ENCODE results near the gene ZFYVE28.

ZFYVE28 gene

DNA sequence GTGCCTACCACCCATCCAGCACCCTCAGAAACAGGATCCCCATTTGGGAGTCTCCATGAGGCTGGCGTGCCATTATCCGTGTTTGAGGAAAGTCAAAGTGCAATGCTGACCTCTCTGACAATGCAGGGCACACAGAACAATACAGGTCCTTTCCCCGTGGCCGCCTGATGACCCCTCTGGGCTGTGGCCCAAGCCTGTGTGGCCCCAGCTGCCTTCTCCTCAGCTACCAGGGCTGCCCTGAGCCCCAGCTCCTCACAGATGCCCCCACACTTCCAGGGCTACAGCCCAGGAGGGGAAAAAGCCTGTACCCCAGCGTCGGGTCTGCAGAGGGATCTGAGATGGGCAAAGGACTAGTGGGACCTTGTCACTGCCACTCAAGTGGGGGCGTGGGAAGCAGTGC is 15.5 kb downstream of the ZFYVE28 start:
- Histone ChIP-seq H3K18ac (ENCODE audit: low read length) (no peak overlapping the region), H2AK5ac (ENCODE audit: low read length) (peak overlapping the region; percentile 12), H3K56ac (ENCODE audit: low read length) (peak overlapping the region; percentile 61), H3K79me1 (ENCODE audit: low read length) (no peaks in the 10 kb centered on the region), H3K4me2 (ENCODE audit: low read length) (no peak overlapping the region), H2BK5ac (ENCODE audit: low read length) (no peak overlapping the region), H2BK120ac (ENCODE audit: low read depth, low read length) (no peak overlapping the region), H3K79me2 (ENCODE audit: control insufficient read depth, insufficient read depth, low read length) (no peaks in the 10 kb centered on the region), H3K23ac (ENCODE audit: low read length) (no peak overlapping the region), H4K5ac (ENCODE audit: low read length) (no peak overlapping the region), H3K9ac (ENCODE audit: low read length) (peak overlapping the region; percentile 20), H2BK15ac (replicated peaks; ENCODE audit: low read depth) (no peak overlapping the region), H3K27me3 (ENCODE audit: insufficient read depth, low read length, poor library complexity) (no peaks in the 10 kb centered on the region), H3K4ac (ENCODE audit: low read depth, low read length) (no peak overlapping the region), H4K8ac (ENCODE audit: low read depth, low read length) (no peak overlapping the region), H3K4me1 (ENCODE audit: control insufficient read depth, low read depth, low read length) (peaks cover 6% of the 10 kb centered on the region), H3K36me3 (ENCODE audit: control insufficient read depth, insufficient read depth, low read length) (no peaks in the 10 kb centered on the region), H3K4me3 (ENCODE audit: low read length) (no peak overlapping the region), H3K27ac (ENCODE audit: low read depth, low read length) (no peak overlapping the region)
- DNase-seq: no peak
- WGBS (ENCODE audit: extremely low coverage, insufficient coverage, low lambda C conversion rate): no CpG with 5 or more reads among the region's 7 CpGs

DNA sequence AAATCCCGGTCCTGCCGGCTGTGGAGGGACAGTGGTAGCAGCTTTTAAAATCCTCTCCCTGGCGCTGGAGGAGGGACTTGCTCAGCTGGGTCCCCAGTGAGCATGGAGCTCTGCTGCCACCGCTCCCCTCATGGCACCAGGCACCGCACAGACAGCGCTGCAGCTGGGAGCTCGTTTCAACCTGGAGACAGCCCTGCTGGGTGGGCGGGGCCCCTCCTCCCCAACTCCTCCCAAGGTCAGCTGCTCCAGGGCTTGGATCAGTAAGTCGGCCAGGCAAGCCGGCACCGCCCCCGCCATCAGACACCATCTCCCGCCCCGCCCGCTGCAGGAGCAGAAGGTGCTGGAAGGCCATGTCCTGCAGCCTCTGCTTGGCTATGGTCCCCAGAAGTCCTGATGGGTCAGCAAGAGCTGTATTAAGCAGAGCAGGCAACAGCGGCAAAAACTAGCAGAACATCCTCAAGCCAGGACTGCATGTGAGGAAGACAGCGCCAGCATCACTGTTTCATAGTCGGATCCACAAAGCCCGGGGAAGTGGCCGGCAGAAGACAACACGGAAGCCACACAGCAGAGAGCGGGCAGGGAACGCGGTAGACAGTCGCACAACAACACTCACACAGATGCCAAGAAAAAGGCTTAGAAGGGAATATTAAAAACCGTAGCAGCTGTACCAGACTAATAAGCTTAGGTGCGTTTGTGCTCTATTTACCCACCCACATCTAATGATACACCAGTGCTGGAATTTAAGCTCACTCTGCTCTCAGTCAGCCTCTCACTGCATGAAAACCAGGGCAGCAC is 16.2 kb downstream of the ZFYVE28 start:
- Histone ChIP-seq H3K56ac (ENCODE audit: low read length) (peak overlapping the region; percentile 69), H4K5ac (ENCODE audit: low read length) (no peak overlapping the region), H3K23ac (ENCODE audit: low read length) (no peak overlapping the region), H3K27me3 (ENCODE audit: insufficient read depth, low read length, poor library complexity) (no peaks in the 10 kb centered on the region), H3K4ac (ENCODE audit: low read depth, low read length) (no peak overlapping the region), H3K18ac (ENCODE audit: low read length) (no peak overlapping the region), H3K79me2 (ENCODE audit: control insufficient read depth, insufficient read depth, low read length) (no peaks in the 10 kb centered on the region), H3K9ac (ENCODE audit: low read length) (peak overlapping the region; percentile 56), H3K36me3 (ENCODE audit: control insufficient read depth, insufficient read depth, low read length) (no peaks in the 10 kb centered on the region), H2BK120ac (ENCODE audit: low read depth, low read length) (no peak overlapping the region), H3K79me1 (ENCODE audit: low read length) (no peaks in the 10 kb centered on the region), H3K4me1 (ENCODE audit: control insufficient read depth, low read depth, low read length) (peaks cover 6% of the 10 kb centered on the region), H2BK15ac (replicated peaks; ENCODE audit: low read depth) (no peak overlapping the region), H4K8ac (ENCODE audit: low read depth, low read length) (no peak overlapping the region), H3K4me3 (ENCODE audit: low read length) (no peak overlapping the region), H2AK5ac (ENCODE audit: low read length) (no peak overlapping the region), H2BK5ac (ENCODE audit: low read length) (no peak overlapping the region), H3K27ac (ENCODE audit: low read depth, low read length) (no peak overlapping the region), H3K4me2 (ENCODE audit: low read length) (peak overlapping the region; percentile 31)
- DNase-seq: peak; percentile 97
- no CpG with 5 or more reads among the region's 27 CpGs for WGBS (ENCODE audit: extremely low coverage, insufficient coverage, low lambda C conversion rate)

DNA sequence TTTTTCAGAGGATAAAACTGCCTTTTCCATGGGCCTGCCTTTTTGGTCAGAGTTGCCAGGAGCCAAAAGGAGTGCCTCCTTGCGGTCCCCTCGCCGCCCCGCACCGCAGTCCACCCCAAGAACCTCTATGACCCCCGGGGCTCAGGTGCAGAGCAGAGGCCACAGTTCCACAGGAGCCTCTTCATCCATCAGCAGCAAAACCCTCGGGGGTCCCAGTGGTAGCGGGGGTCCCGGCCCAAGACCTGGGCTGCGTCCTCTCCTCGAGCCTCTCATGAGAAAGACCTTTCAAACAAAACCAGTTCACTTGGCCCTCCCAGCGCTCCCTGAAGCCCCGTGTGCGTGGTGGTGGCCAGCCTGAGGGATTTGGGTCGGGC is 16.8 kb downstream of the ZFYVE28 start:
- no peaks in the 10 kb centered on the region for H3K79me2 ChIP-seq (ENCODE audit: control insufficient read depth, insufficient read depth, low read length)
- no peak overlapping the region for H2BK15ac ChIP-seq (replicated peaks; ENCODE audit: low read depth)
- H3K4me3 ChIP-seq (ENCODE audit: low read length): no peak overlapping the region
- H3K36me3 ChIP-seq (ENCODE audit: control insufficient read depth, insufficient read depth, low read length): no peaks in the 10 kb centered on the region
- H3K4me2 ChIP-seq (ENCODE audit: low read length): peak overlapping the region; percentile 31
- no peak overlapping the region for H2BK5ac ChIP-seq (ENCODE audit: low read length)
- no peak overlapping the region for H3K4ac ChIP-seq (ENCODE audit: low read depth, low read length)
- no peaks in the 10 kb centered on the region for H3K27me3 ChIP-seq (ENCODE audit: insufficient read depth, low read length, poor library complexity)
- no peak overlapping the region for H3K27ac ChIP-seq (ENCODE audit: low read depth, low read length)
- no peak overlapping the region for H4K5ac ChIP-seq (ENCODE audit: low read length)
- H3K23ac ChIP-seq (ENCODE audit: low read length): no peak overlapping the region
- no peak for DNase-seq
- H3K9ac ChIP-seq (ENCODE audit: low read length): peak overlapping the region; percentile 56
- H3K56ac ChIP-seq (ENCODE audit: low read length): peak overlapping the region; percentile 69
- H3K4me1 ChIP-seq (ENCODE audit: control insufficient read depth, low read depth, low read length): peaks cover 6% of the 10 kb centered on the region
- no peak overlapping the region for H2AK5ac ChIP-seq (ENCODE audit: low read length)
- no peak overlapping the region for H3K18ac ChIP-seq (ENCODE audit: low read length)
- no CpG with 5 or more reads among the region's 15 CpGs for WGBS (ENCODE audit: extremely low coverage, insufficient coverage, low lambda C conversion rate)
- no peak overlapping the region for H4K8ac ChIP-seq (ENCODE audit: low read depth, low read length)
- H3K79me1 ChIP-seq (ENCODE audit: low read length): no peaks in the 10 kb centered on the region
- no peak overlapping the region for H2BK120ac ChIP-seq (ENCODE audit: low read depth, low read length)

DNA sequence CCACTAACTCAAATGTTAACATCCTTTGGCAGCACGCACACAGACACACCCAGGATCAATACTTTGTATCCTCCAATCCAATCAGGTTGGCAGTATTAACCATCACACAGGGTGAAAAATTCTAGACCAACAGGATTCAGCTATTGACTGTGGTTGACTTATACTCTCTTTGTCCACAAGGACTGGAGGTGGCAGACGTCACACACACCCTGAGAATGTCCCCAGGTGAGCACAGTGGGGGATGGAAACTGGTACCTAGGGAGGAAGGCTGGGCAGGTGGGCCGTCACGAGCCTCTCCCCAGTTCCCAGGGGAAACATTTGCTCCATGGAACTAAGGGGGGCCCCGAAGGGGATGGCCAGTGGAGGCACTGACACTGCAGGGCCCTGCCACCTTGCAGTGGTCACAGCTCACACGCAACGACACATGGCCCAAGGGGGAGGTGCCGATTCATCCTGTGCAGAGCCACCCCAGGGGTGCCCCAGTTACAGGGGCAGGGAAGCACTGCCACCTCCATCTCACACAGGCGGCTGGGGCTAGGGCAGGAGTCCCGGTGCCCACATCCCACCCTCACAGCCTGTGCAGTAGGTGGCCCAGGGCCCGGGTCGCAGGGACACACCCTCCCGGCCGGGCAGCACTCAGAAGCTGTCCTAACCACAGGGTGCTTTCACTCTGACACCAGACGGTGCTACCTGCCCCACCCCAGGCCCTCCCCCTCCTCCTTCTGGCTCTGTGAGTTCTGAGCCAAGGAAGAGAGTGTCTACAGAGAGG is 17.4 kb downstream of the ZFYVE28 start:
- no peaks in the 10 kb centered on the region for H3K79me1 ChIP-seq (ENCODE audit: low read length)
- no CpG with 5 or more reads among the region's 15 CpGs for WGBS (ENCODE audit: extremely low coverage, insufficient coverage, low lambda C conversion rate)
- H3K27ac ChIP-seq (ENCODE audit: low read depth, low read length): no peak overlapping the region
- peaks cover 6% of the 10 kb centered on the region for H3K4me1 ChIP-seq (ENCODE audit: control insufficient read depth, low read depth, low read length)
- no peak overlapping the region for H2AK5ac ChIP-seq (ENCODE audit: low read length)
- H3K27me3 ChIP-seq (ENCODE audit: insufficient read depth, low read length, poor library complexity): no peaks in the 10 kb centered on the region
- no peak for DNase-seq
- no peaks in the 10 kb centered on the region for H3K36me3 ChIP-seq (ENCODE audit: control insufficient read depth, insufficient read depth, low read length)
- no peak overlapping the region for H3K9ac ChIP-seq (ENCODE audit: low read length)
- H4K8ac ChIP-seq (ENCODE audit: low read depth, low read length): no peak overlapping the region
- H3K18ac ChIP-seq (ENCODE audit: low read length): no peak overlapping the region
- no peak overlapping the region for H3K4me2 ChIP-seq (ENCODE audit: low read length)
- no peak overlapping the region for H3K23ac ChIP-seq (ENCODE audit: low read length)
- no peak overlapping the region for H2BK15ac ChIP-seq (replicated peaks; ENCODE audit: low read depth)
- no peak overlapping the region for H2BK120ac ChIP-seq (ENCODE audit: low read depth, low read length)
- no peak overlapping the region for H3K56ac ChIP-seq (ENCODE audit: low read length)
- no peak overlapping the region for H4K5ac ChIP-seq (ENCODE audit: low read length)
- H3K4ac ChIP-seq (ENCODE audit: low read depth, low read length): no peak overlapping the region
- H3K79me2 ChIP-seq (ENCODE audit: control insufficient read depth, insufficient read depth, low read length): no peaks in the 10 kb centered on the region
- no peak overlapping the region for H2BK5ac ChIP-seq (ENCODE audit: low read length)
- H3K4me3 ChIP-seq (ENCODE audit: low read length): no peak overlapping the region

DNA sequence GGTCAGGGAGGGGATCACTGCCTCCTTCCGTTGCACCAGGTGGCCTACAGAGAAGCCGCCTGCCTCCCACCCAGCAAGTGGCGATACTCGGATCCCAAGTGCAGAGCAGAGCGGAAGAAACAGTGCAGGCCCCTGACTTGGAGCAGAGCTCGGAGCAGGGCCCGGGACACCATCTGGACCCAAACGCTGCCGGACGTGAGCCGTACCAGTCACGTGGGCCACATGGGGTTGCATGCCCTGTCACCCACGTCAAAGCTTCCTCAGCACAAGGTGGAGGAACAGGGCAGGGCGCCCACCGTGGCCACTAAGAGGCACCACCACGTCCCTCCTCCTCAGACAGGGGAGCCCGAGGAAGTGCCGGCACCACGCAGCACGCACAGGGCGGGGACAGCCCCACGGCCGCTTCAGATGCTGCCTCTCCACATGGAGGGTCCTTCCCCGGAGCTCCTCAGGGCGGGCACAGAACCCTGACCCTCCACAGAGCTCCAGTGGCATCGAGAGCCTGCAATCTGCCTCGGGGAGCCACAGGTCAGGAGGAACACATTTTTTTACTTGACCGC is 18.7 kb downstream of the ZFYVE28 start:
- Histone ChIP-seq H3K23ac (ENCODE audit: low read length) (no peak overlapping the region), H3K4me1 (ENCODE audit: control insufficient read depth, low read depth, low read length) (peaks cover 6% of the 10 kb centered on the region), H2BK120ac (ENCODE audit: low read depth, low read length) (no peak overlapping the region), H4K5ac (ENCODE audit: low read length) (no peak overlapping the region), H3K18ac (ENCODE audit: low read length) (no peak overlapping the region), H3K56ac (ENCODE audit: low read length) (no peak overlapping the region), H3K9ac (ENCODE audit: low read length) (no peak overlapping the region), H3K79me1 (ENCODE audit: low read length) (no peaks in the 10 kb centered on the region), H2AK5ac (ENCODE audit: low read length) (no peak overlapping the region), H3K4ac (ENCODE audit: low read depth, low read length) (no peak overlapping the region), H4K8ac (ENCODE audit: low read depth, low read length) (no peak overlapping the region), H2BK15ac (replicated peaks; ENCODE audit: low read depth) (no peak overlapping the region), H3K27ac (ENCODE audit: low read depth, low read length) (no peak overlapping the region), H3K27me3 (ENCODE audit: insufficient read depth, low read length, poor library complexity) (no peaks in the 10 kb centered on the region), H3K4me3 (ENCODE audit: low read length) (no peak overlapping the region), H2BK5ac (ENCODE audit: low read length) (no peak overlapping the region), H3K36me3 (ENCODE audit: control insufficient read depth, insufficient read depth, low read length) (no peaks in the 10 kb centered on the region), H3K4me2 (ENCODE audit: low read length) (no peak overlapping the region), H3K79me2 (ENCODE audit: control insufficient read depth, insufficient read depth, low read length) (no peaks in the 10 kb centered on the region)
- no CpG with 5 or more reads among the region's 28 CpGs for WGBS (ENCODE audit: extremely low coverage, insufficient coverage, low lambda C conversion rate)
- no peak for DNase-seq
